Stomach (tissue), 9 donors: ENCODE measurements around the gene TRIM33. TPM values are rescaled to one million over a fixed set of nuclear protein-coding genes. Genes with fewer than 3 reads are reported as not detected.
"Not testable (repeated sequence)": the region's sequence is repeated elsewhere in the genome, so short reads cannot be mapped to it uniquely, and the experiment has no call there.

Source experiments
- DNase-seq, 2 donors: peaks; one replicate each; pipeline versions ENCODE4 v3.0.0 to v3.0.0-alpha.2; 2013 to 2019
- H3K27ac ChIP-seq, 5 donors: fragments of 200-600 bp in 4 of 5; sonication (generic) in 4 of 5; one replicate each; pipeline ENCODE4 v1.5.1; 2013 to 2019; ENCODE audit warnings: mild to moderate bottlenecking in 1 of 5, moderate library complexity in 1 of 5
- H3K27me3 ChIP-seq, 3 donors: fragments of 200-600 bp; sonication (generic); one replicate each; pipeline ENCODE4 v1.5.1; 2017 to 2019; ENCODE audit warnings: mixed run types in 1 of 3
- H3K36me3 ChIP-seq, 4 donors: fragments of 200-600 bp; sonication (generic); 1 replicate in 3 of 4; 2 replicates in 1 of 4; pipeline ENCODE4 v1.5.1; 2016 to 2019
- H3K4me1 ChIP-seq, 4 donors: fragments of 200-600 bp; sonication (generic); one replicate each; pipeline ENCODE4 v1.5.1; 2016 to 2019
- H3K4me3 ChIP-seq, 4 donors: fragments of 200-600 bp; sonication (generic) in 3 of 4; one replicate each; pipeline ENCODE4 v1.5.1; 2016 to 2019; ENCODE audit warnings: mild to moderate bottlenecking in 1 of 4
- H3K9me3 ChIP-seq, 4 donors: fragments of 200-600 bp; sonication (generic); one replicate each; pipeline ENCODE4 v1.5.1; 2016 to 2019
- CTCF ChIP-seq, 7 experiments: fragments of 450-650 bp in 4 of 7; fragments of 200-600 bp in 3 of 7; sonication (generic) in 3 of 7; IDR thresholded peaks; one replicate each; pipeline ENCODE4 v1.5.1; 2016 to 2019; ENCODE audit warnings: antibody characterized with exemption in 7 of 7, control low read depth in 2 of 7, mild to moderate bottlenecking in 1 of 7
- EP300 ChIP-seq: sonication (generic); formaldehyde crosslinking; IDR thresholded peaks from one replicate; pipeline ENCODE4 v1.6.1; 2017; ENCODE audit warnings: antibody characterized with exemption
- POLR2A ChIP-seq, 4 donors: fragments of 450-650 bp; IDR thresholded peaks; one replicate each; pipeline ENCODE4 v1.6.1; 2016; ENCODE audit warnings: antibody characterized with exemption in 4 of 4, control low read depth in 2 of 4, mild to moderate bottlenecking in 1 of 4, moderate library complexity in 1 of 4
- POLR2AphosphoS5 ChIP-seq, 3 donors: sonication (generic); formaldehyde crosslinking; IDR thresholded peaks; one replicate each; pipeline ENCODE4 v1.6.1; 2016; ENCODE audit warnings: antibody characterized with exemption in 3 of 3
- WGBS, 5 donors: extraction: QIAGEN DNeasy Blood & Tissue Kit in 3 of 5; methylation state at CpG; one replicate each; pipeline versions ENCODE4 v1.1.5 to v1.1.7; 2013 to 2018; 5-methylcytosine and 5-hydroxymethylcytosine counted together
- intact Hi-C: fragments of 100-400 bp; cut with DNase I; formaldehyde crosslinking; loops from one replicate; pipeline ENCODE4 v1.15.1; 2023; ENCODE audit warnings: low total_unique reads
- polyA plus RNA-seq, 3 donors: library from polyadenylated mRNA; stranded (reverse); fragments of 200-250 nt; gene quantifications; one replicate each; pipeline ENCODE4 v1.2.3, GENCODE V29; 2013
- total RNA-seq, 5 donors: library from RNA; depleted of rRNA; stranded (reverse); fragments of >200 nt; gene quantifications; one replicate each; pipeline versions ENCODE4 v1.1.0 to v1.2.3, GENCODE V29; 2014 to 2016
- donor health status: healthy with polysubstance abuse.
- donor health status: Bipolar disorder and iron deficiency.
- donor health status: healthy.

Gene TRIM33
- total and polyA plus RNA-seq, 8 donors: 7.2 to 211 (median 40.5) TPM

DNA sequence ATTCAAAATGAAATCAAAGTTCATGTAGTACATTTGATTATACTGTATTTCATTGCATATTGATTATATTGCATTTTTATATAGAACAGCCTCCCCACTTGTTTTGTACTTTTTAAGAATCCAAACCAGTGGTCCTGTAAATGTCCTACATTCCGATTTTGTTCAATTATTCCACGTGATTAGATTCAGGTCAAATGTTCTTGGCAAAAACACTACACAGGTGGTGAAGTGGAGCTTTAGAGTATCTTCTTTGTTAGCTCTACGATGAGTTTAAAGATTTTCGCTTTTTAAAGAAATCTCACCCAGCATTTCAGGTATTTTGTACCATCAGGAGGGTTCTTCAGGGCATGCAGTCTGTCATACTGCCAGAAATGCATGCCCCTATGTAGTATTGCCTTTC is 120.6 kb downstream of the TRIM33 start:
- no peak for DNase-seq
- Histone ChIP-seq H3K27ac (no peak overlapping the region), H3K9me3 (peaks cover 0 to 17% (median 7%) of the 10 kb centered on the region in 4 donors), H3K4me1 (no peaks in the 10 kb centered on the region), H3K27me3 (no peaks in the 10 kb centered on the region), H3K4me3 (no peak overlapping the region), H3K36me3 (peaks cover 0 to 33% (median 29%) of the 10 kb centered on the region in 4 donors)
- TF ChIP-seq POLR2AphosphoS5 (IDR thresholded peaks at IDR 0.05) (no peak), POLR2A (IDR thresholded peaks at IDR 0.05) (no peak), CTCF (IDR thresholded peaks at IDR 0.05) (no peak), EP300 (no peak)
- intact Hi-C loops: no loop called here
- WGBS, 5 donors: 96 to 98% (median 97%) methylated on average over 4 of the region's 4 CpGs

DNA sequence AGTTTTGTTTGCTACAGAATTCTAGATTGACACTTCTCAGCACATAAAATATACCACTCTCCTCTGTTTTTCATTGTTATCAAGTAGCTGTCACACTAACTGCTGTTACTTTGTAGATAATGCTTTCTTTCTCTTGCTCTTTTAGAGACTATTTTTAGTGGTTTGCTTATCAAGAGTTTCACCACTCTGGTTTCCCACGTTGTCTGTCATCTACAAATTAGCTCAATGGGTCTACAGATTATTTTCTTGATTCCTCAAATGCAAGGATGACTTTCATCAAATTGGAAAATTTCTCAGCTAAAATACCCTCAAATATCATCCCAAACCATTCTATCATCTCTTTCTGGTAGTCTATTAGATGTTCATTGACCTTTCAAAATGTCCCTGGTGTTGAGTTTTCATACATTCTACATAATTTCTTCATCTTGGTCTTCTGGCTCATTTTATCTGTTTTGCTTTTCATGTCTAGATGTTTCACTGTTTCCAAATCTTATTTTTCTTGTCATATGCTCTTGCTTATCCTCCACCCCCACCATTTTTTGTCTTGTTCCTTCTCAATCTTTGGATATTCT is 122.5 kb downstream of the TRIM33 start:
- Histone ChIP-seq H3K4me3 (no peak overlapping the region), H3K9me3 (peaks cover 0 to 36% (median 21%) of the 10 kb centered on the region in 4 donors), H3K27me3 (no peaks in the 10 kb centered on the region), H3K4me1 (no peaks in the 10 kb centered on the region), H3K36me3 (peaks cover 0 to 20% (median 17%) of the 10 kb centered on the region in 4 donors), H3K27ac (no peak overlapping the region)
- DNase-seq: no peak
- no peak for TF ChIP-seq EP300
- no peak for TF ChIP-seq POLR2A (IDR thresholded peaks at IDR 0.05)
- no peak for TF ChIP-seq CTCF (IDR thresholded peaks at IDR 0.05)
- no peak for TF ChIP-seq POLR2AphosphoS5 (IDR thresholded peaks at IDR 0.05)
- WGBS, 5 donors: 38 to 52% (median 48%) methylated on average over 1 of the region's 1 CpG
- intact Hi-C loops: no loop called here

GRCh38 chr1:114387585-114387984 is 123.4 kb downstream of the TRIM33 start:
- H3K27ac ChIP-seq, H3K4me3 ChIP-seq, DNase-seq, intact Hi-C loops, H3K27me3 ChIP-seq, H3K4me1 ChIP-seq: not testable (repeated sequence)
- WGBS, 5 donors: 88 to 96% (median 95%) methylated on average over 6 of the region's 6 CpGs
- H3K36me3 ChIP-seq: peaks cover 0 to 16% (median 12%) of the 10 kb centered on the region in 4 donors
- peaks cover 0 to 42% (median 23%) of the 10 kb centered on the region in 4 donors for H3K9me3 ChIP-seq

DNA sequence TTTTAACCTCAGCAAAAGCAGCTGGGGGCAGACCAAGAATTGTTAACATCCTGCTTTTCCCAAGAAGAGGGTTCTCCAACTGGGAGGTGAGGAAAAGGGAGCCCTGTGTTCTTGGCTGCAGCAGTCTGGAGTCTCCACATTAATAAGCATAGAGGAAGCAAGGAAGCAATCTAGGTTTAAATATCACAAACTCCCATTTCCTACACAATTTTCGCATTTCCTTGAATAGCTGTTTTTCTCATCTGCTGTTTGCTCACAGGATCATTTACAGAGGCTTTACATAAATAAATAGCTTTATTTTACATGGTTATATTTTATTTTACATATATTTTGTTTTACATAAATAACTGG is 124.0 kb downstream of the TRIM33 start:
- TF ChIP-seq CTCF (IDR thresholded peaks at IDR 0.05): no peak
- TF ChIP-seq POLR2A (IDR thresholded peaks at IDR 0.05): no peak
- TF ChIP-seq EP300: no peak
- no peak for TF ChIP-seq POLR2AphosphoS5 (IDR thresholded peaks at IDR 0.05)
- H3K9me3 ChIP-seq: peaks cover 0 to 42% (median 23%) of the 10 kb centered on the region in 4 donors
- H3K36me3 ChIP-seq: peaks cover 0 to 11% (median 7%) of the 10 kb centered on the region in 4 donors
- intact Hi-C loops: no loop called here
- H3K27me3 ChIP-seq: no peaks in the 10 kb centered on the region
- no peaks in the 10 kb centered on the region for H3K4me1 ChIP-seq
- 69 to 91% (median 76%) methylated on average over 1 of the region's 1 CpG for WGBS, 5 donors
- DNase-seq: no peak
- no peak overlapping the region for H3K27ac ChIP-seq
- H3K4me3 ChIP-seq: no peak overlapping the region
